Stimulated activated CD8-positive, alpha-beta memory T cell treated with anti-CD3 and anti-CD28 coated beads, Interleukin-4, amount 100 ng/mL, for 4 hours (primary cell): Measurements from ENCODE around the gene OR3A3.

Experiments
- DNase-seq, 2 donors: peaks; one replicate each; pipeline ENCODE4 v3.0.0-alpha.2; 2020; ENCODE audit warnings: low read depth in 2 of 2, low spot score in 1 of 2

Gene OR3A3

DNA sequence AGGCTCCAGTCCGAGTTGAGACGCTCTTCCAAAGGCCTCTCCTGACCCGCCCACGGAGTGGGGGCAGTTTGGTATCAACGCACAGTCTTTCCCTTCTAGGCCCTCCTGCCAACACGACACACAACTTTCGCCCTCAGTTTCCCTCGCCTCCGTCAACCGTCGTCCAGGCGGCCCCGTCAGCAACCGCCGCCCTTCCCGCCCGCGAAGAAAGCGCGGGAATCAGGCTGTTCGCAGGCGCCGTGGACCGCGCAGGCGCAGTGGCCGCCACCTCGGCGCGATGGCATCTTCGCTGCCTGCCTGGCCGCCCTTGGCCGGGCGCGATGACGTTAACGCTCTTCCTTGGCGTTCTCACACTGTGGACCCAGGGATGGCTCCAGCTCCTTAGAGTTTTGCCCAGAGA is 60.4 kb downstream of the OR3A3 start, which contains the start of gene SPATA22:
Gene SPATA22, minus strand, starts transcription at position 221 of the 400 bp plus-strand sequence. CDS start 2,494 bp downstream, outside the sequence.
- DNase-seq = no peak

GRCh38 chr17:3472137-3472536 is 61.0 kb downstream of the OR3A3 start:
- DNase-seq = no peak
